SK-N-SH treated with all-trans-retinoic acid at 6 μM for 48 hours (cell line): ENCODE results near the gene ISOC2.

Experiments
- ARNTL ChIP-seq: fragments of 450-650 bp; formaldehyde crosslinking; IDR thresholded peaks from 2 replicates; pipeline ENCODE4 v1.5.0; 2020; ENCODE audit warnings: low read depth, mild to moderate bottlenecking, moderate library complexity, borderline replicate concordance
- CREB5 ChIP-seq: fragments of 250-450 bp; sonication (Bioruptor Pico); IDR thresholded peaks from 2 replicates; pipeline ENCODE4 v1.5.1; 2020; ENCODE audit warnings: low read depth, mild to moderate bottlenecking, moderate library complexity
- CSDC2 ChIP-seq: fragments of 250-450 bp; sonication (Bioruptor Pico); IDR thresholded peaks from 2 replicates; pipeline ENCODE4 v1.5.0; 2020; ENCODE audit warnings: mild to moderate bottlenecking, moderate library complexity
- CSRNP3 ChIP-seq: fragments of 250-450 bp; sonication (Bioruptor Pico); IDR thresholded peaks from 2 replicates; pipeline ENCODE4 v1.5.1; 2021; ENCODE audit warnings: mild to moderate bottlenecking, moderate library complexity
- PATZ1 ChIP-seq: fragments of 250-450 bp; sonication (Bioruptor Pico); IDR thresholded peaks from 2 replicates; pipeline ENCODE4 v1.8.0; 2020; ENCODE audit warnings: mild to moderate bottlenecking, moderate library complexity, borderline replicate concordance
- RARB ChIP-seq: fragments of 250-450 bp; sonication (Bioruptor Pico); IDR thresholded peaks from 2 replicates; pipeline ENCODE4 v1.8.0; 2021; ENCODE audit warnings: mild to moderate bottlenecking, moderate library complexity
- TSHZ2 ChIP-seq: fragments of 250-450 bp; sonication (Bioruptor Pico); IDR thresholded peaks from 2 replicates; pipeline ENCODE4 v1.5.0; 2020; ENCODE audit warnings: mild to moderate bottlenecking, moderate library complexity
- ZFP3 ChIP-seq: fragments of 250-450 bp; sonication (Bioruptor Pico); IDR thresholded peaks from 2 replicates; pipeline ENCODE4 v1.5.0; 2020; ENCODE audit warnings: mild to moderate bottlenecking, moderate library complexity
- ZFP30 ChIP-seq: fragments of 450-650 bp; formaldehyde crosslinking; IDR thresholded peaks from 2 replicates; pipeline ENCODE4 v1.5.0; 2022; ENCODE audit warnings: mild to moderate bottlenecking, moderate library complexity
- ZNF565 ChIP-seq: fragments of 450-650 bp; formaldehyde crosslinking; conservative IDR thresholded peaks from 2 replicates; pipeline ENCODE4 v1.5.0; 2020; ENCODE audit warnings: low read depth, mild to moderate bottlenecking, moderate library complexity

- TF ChIP-seq ARNTL (CRISPR knock-in tag) (no peak), CREB5 (CRISPR knock-in tag) (no peak), ZFP30 (CRISPR knock-in tag) (no peak), CSDC2 (CRISPR knock-in tag) (no peak), ZNF565 (CRISPR knock-in tag) (no peak), CSRNP3 (CRISPR knock-in tag) (no peak), TSHZ2 (CRISPR knock-in tag) (no peak), PATZ1 (CRISPR knock-in tag) (no peak), RARB (no peak), ZFP3 (CRISPR knock-in tag) (no peak)
Measured at GRCh38 chr19:55434356-55434919, 27.0 kb downstream of the ISOC2 start.
